Middle frontal gyrus (tissue), 1 donor: Measurements from ENCODE around the gene ENOX1.

ENCODE experiments used
- DNase-seq: peaks from one replicate; pipeline ENCODE4 v3.0.0-alpha.2; 2015; ENCODE audit warnings: low spot score; ENCODE audit errors: extremely low spot score

The ENOX1 gene

DNA sequence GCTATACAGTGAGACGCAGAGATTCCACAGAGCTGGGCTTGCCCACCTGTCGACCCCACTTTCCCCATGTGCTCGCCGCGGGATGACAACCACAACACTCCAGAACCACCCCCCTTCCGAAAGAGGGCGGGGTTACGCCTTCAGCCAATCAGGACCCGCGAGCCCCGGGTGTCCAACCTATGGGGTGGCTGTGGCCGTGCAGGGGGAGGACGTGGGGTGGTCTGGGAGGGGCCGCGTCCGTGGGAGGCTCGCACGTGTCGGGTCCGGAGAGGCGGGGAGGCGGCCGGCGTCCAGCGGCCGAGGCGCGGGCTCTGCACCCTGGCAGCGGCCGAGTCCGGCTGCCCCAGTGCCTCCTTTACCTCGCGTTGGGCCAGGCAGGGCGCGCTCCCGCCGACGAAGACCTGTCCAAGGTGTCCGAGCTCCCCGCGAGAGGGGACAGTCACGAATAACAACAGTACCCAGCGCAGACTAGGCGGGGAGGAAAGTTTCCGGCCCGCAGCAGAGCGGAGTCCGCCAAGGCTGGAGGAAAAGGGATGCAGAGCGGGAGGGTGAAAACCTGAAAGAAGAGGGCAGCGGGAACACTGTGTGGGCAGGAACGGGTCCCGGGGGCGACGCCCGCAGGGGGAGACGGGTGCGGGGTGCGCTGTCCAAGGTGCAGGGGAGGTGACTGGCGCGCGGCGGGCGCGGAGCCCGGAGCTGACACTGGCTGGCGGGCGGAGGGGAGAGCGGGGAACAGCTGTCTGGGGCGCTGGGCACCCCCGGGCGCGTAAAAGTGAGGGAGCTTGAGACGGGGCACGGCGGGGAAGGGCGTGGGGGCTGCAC, 911 bp downstream of the ENOX1 start:
- peak; percentile 77 for DNase-seq

DNA sequence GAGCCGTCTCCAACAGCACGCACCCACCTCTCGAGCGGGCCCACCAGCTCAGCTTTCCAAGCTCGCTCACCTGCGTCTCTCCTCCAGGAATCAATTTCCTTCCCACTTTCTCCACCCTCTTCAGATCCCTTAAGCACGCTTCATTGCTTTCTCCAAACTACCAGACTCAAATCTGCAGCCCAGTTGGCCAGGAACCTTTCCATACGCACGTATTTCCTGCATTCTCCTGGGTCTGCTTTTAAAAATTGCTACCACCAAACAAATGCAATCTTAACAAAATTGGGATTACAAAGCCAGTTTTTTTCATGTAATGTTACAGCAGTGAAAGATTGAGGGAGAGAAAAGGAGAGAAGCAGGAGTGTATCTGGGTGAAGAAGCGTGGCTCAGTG, 1.5 kb downstream of the ENOX1 start:
- no peak for DNase-seq

- DNase-seq, result no peak
These were observed 2.3 kb downstream of the ENOX1 start for GRCh38 chr13:43784496-43784895.

GRCh38 chr13:43783820-43784219, 3.0 kb downstream of the ENOX1 start:
- DNase-seq, result no peak

- no peak for DNase-seq
These were observed 4.1 kb downstream of the ENOX1 start for GRCh38 chr13:43782686-43783085.

DNA sequence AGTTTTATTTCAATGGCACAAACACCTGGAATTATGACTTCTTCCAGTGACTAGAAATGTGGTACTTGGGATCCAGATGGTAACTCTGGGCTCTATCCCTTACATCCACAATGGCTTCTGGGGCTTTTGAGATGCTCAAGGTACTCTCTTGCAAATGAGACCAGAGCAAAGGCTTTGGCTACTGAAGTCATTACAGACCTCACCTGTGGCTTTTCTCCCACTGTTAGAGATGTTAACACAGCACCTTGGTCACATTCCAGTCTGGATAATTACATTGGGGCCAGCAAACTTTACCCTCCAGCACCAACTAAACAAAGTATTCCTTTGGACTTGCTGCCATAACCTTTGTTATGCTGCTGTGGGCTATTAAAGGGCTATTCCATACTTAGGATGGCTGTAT, 6.1 kb downstream of the ENOX1 start:
- DNase-seq, result no peak

DNA sequence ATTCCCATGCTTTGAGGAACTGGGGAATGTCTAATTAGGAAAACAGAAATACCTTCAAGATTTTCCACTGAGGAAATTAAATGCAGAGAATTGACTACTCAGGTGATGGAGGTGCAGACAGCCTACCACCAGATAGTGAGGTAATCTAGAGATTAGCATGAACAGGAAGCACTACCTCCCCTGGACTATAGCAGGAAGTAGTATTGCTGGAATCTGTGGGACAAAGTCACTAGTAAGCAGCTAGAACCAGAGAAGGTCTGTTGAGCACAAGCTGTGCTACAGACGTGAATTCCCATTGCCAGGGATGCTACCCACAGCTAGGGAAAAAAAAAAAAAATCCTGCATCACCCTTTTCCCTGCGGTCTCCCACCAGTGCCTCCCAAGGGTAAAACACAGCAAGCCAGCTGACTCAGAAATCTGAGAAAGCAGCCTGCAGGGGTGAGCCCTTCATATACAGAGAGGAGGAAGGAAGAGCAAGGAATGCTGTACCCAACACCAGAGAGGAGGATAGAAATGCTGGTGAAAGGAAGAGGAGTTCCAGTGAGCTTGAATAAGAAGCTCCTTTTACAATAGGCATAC, 10.2 kb downstream of the ENOX1 start:
- no peak for DNase-seq

GRCh38 chr13:43776006-43776405, 10.8 kb downstream of the ENOX1 start:
- no peak for DNase-seq

GRCh38 chr13:43773602-43774001, 13.2 kb downstream of the ENOX1 start:
- no peak for DNase-seq

- DNase-seq, result no peak
These were observed 15.9 kb downstream of the ENOX1 start for GRCh38 chr13:43770871-43771270.

GRCh38 chr13:43769529-43769928, 17.2 kb downstream of the ENOX1 start:
- no peak for DNase-seq

DNA sequence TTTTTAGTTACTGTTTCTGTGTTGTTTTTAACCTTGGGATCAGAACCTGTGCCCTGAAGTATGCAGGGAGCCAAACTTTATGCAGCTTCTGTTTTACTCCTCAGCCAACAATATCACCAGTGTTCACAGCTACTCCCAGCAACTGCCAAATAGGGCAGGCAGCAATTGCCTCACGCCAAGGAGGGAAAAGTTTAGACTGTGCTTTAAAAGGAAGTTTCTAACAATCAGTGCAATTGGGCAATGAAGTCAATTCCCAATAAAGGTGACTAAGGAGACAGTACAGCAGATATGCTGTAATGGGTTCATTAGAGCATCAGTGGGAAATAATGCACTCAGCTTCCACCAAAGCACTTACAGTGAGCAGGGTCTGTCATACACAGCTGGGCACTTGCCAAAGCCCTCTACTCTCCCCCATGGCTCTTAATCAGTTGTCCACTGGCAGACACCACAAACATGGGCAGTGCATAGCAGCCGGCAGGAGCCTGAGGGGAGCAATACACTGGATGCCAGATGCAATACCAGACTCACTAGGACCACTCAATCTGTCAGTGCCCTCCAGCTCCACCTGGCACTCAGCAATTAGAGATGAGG, 19.3 kb downstream of the ENOX1 start:
- no peak for DNase-seq

- no peak for DNase-seq
These were observed 20.0 kb downstream of the ENOX1 start for GRCh38 chr13:43766725-43767124.

DNA sequence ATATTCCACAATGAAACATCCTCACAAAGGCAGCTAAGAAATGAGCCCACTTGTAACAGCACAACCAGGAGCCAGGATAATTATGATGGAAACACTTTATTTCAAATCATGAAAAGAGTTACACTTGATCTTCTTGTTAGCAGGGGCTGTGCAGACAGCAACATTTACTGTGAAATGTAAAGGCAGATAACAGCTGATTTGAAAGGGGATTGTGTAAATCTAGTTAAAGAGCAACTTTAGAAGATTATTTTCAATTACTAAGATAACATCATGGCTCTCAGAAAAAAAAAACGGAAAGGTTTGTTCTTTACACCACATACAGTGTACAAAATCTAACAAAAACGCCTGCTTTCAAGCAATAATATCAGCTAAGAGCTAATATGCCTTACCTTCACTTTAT, 22.4 kb downstream of the ENOX1 start:
- DNase-seq, result no peak

DNA sequence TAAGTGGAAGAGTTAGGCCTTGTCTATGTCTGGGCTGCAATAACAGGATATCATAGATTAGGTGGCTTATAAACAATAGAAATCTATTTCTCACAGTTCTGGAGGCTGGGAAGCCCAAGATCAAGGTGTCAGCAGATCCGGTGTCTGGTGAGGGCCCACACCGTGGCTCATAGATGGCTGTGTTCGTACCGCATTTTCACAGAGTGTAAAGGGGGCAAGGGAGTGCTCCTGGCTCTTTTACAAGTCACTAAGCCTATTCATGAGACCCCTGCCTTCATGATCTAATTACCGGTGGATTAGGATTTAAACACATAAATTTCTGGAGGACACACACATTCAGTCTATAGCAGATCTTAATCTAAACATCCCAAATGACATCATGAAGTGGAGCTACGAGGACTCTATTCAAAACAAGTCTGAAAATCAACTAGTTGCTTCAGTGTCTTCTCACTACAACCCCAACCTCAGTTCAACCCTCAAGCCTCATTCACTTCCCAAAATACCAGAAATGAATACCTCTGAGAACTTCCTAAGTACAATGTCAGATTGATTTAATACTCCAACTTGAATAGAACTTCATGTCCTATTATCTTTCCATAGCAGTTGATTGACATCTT, 23.5 kb downstream of the ENOX1 start:
- no peak for DNase-seq

- no peak for DNase-seq
These were observed 25.0 kb downstream of the ENOX1 start for GRCh38 chr13:43761616-43762315.

DNA sequence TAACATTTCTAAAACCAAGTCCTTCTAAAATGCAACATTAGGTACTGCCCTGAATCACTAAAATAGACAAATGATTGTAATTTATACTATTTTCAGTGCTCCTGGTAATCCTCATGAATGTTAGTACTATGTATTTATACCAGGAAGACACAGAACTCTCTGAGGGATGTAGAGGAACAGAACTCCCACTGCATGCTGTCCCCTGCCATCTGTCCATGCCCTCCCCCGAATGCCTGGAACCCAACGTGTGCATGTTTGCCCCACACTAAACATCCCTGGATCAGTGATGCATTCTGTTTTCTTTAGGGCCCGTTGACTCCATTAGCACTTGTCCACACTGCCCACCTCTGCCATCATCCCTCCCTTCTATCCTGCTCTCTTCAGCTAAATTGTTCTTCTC, 26.5 kb downstream of the ENOX1 start:
- DNase-seq, result no peak

- no peak for DNase-seq
These were observed 27.9 kb downstream of the ENOX1 start for GRCh38 chr13:43758834-43759233.

DNA sequence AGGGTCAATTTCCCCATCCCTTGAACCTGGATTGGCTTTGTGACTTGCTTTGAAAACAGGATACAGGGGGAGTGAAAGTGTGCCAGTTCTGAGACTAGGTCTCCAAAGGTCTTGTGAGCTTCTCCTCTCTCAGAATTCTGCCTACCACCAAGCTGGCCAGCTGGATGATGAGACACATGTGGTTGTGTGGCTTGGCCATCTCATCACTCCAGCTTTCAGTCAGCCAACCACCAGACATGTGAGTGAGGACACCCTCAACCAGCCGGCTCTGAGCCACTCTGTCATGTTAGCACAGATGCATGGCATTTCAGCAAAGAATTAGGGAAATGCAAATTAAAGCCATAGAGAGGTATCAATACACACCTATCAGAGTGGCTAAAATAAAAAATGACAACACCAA, 29.5 kb downstream of the ENOX1 start:
- DNase-seq, result no peak

GRCh38 chr13:43755844-43756243, 30.9 kb downstream of the ENOX1 start:
- DNase-seq, result no peak

DNA sequence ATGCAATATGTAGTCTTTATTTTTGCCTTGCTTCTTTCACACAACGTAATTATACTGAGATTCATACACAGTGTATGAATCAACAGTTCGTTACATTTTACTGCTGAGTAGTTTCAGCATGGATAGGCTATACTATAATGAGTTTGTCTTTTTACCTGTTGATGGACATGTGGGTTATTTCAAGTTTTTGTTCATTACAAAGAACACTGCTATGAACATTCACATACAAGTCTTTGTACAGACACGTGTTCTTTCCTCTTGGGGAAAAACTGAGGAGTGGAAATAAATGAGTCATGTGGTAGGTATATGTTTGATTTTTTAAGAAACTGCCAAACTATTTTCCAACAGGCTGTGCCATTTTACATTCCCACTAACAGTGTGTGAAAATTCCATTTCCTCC, 35.1 kb downstream of the ENOX1 start:
- DNase-seq, result no peak

- no peak for DNase-seq
These were observed 37.3 kb downstream of the ENOX1 start for GRCh38 chr13:43749503-43749902.
